GM21390 (cell line): Measurements from ENCODE around the gene AHRR.
"Not testable (repeated sequence)": the region's sequence is repeated elsewhere in the genome, so short reads cannot be mapped to it uniquely, and the experiment has no call there.

ENCODE experiments used
- ATAC-seq: cut with Tn5 transposase; IDR thresholded peaks from one replicate; pipeline ENCODE4 v1.9.1; 2021; ENCODE audit not compliant: unreplicated experiment

The AHRR gene

GRCh38 chr5:362978-363765, 41.7 kb downstream of the AHRR start:
- ATAC-seq, result no peak

GRCh38 chr5:364497-364896, 43.0 kb downstream of the AHRR start:
- ATAC-seq, result no peak

- ATAC-seq, result no peak
Measured at GRCh38 chr5:366541-367357, 45.2 kb downstream of the AHRR start.

- ATAC-seq, result no peak
Measured at GRCh38 chr5:367358-368130, 46.0 kb downstream of the AHRR start.

- peak; percentile 38 for ATAC-seq
Measured at GRCh38 chr5:368183-369084, 46.9 kb downstream of the AHRR start.

GRCh38 chr5:369151-369868, 47.8 kb downstream of the AHRR start:
- no peak for ATAC-seq

GRCh38 chr5:369869-370236, 48.3 kb downstream of the AHRR start:
- ATAC-seq, result not testable (repeated sequence)

- no peak for ATAC-seq
Measured at GRCh38 chr5:370311-370958, 48.9 kb downstream of the AHRR start.

GRCh38 chr5:370959-371810, 49.7 kb downstream of the AHRR start:
- no peak for ATAC-seq

- no peak for ATAC-seq
Measured at GRCh38 chr5:371811-372555, 50.5 kb downstream of the AHRR start.

GRCh38 chr5:372556-372995, 51.1 kb downstream of the AHRR start:
- no peak for ATAC-seq

- peak; percentile 8 for ATAC-seq
Measured at GRCh38 chr5:372996-373709, 51.6 kb downstream of the AHRR start.

- ATAC-seq, result peak; percentile 33
Measured at GRCh38 chr5:373710-374602, 52.4 kb downstream of the AHRR start.

- no peak for ATAC-seq
Measured at GRCh38 chr5:374631-375335, 53.3 kb downstream of the AHRR start.

- no peak for ATAC-seq
Measured at GRCh38 chr5:375336-375920, 53.9 kb downstream of the AHRR start.
